ENCODE results near the gene POLE2.
A peak's percentile ranks its signal among the peaks of the same experiment; 100 is the strongest.

The POLE2 gene

DNA sequence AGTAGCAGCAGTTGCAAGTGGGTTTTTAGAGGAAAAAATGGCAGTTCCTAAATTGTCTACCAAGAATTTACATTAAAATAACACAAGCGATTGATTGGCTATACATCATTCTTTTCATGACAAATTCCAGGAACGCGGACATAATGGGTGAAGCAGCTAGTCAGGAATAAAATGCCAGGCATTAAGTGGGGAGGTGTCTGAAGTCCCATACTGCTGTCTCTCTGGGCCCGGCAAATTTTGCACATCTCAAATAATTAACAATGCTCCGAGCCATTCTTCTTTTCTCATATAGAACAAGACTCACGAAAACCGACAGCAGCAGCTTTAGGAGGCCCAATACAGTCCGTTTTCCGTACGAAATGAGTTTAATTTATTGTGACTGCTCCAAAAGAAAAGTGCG is 68.3 kb downstream of the POLE2 start:
- TF ChIP-seq ZNF274 (IDR thresholded peaks at IDR 0.05; ENCODE audit: low read depth, low read length) = no peak
- H3K4me3 ChIP-seq (ENCODE audit: low read length) = peak overlapping the region; percentile 72

DNA sequence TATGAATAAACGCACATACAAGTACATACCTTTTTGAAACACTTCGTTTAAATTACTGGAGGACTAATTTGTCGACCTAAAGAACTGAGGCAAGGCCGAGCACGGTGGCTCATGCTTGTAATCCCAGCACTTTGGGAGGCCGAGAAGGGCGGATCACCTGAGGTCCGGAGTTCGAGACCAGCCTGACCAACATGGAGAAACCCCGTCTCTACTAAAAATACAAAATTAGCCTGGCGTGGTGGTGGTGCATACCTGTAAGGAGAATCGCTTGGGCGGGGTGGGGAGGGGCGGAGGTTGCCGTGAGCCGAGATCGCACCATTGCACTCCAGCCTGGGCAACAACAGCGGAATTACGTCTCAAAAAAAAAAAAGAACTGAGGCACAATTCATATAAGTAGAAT is 68.7 kb downstream of the POLE2 start:
- H3K4me3 ChIP-seq (ENCODE audit: low read length) = peak overlapping the region; percentile 72

GRCh38 chr14:49617852-49618519 is 70.0 kb downstream of the POLE2 start:
- no peak overlapping the region for H3K4me3 ChIP-seq (ENCODE audit: low read length)
- no peak for TF ChIP-seq ZNF274 (IDR thresholded peaks at IDR 0.05; ENCODE audit: low read depth, low read length)

- no peak overlapping the region for H3K4me3 ChIP-seq (ENCODE audit: low read length)
- TF ChIP-seq ZNF274 (IDR thresholded peaks at IDR 0.05; ENCODE audit: low read depth, low read length) = no peak
Measured at GRCh38 chr14:49615776-49616175, 72.2 kb downstream of the POLE2 start.

- no peak for TF ChIP-seq ZNF274 (IDR thresholded peaks at IDR 0.05; ENCODE audit: low read depth, low read length)
- H3K4me3 ChIP-seq (ENCODE audit: low read length) = no peak overlapping the region
Measured at GRCh38 chr14:49614196-49614595, 73.8 kb downstream of the POLE2 start.

DNA sequence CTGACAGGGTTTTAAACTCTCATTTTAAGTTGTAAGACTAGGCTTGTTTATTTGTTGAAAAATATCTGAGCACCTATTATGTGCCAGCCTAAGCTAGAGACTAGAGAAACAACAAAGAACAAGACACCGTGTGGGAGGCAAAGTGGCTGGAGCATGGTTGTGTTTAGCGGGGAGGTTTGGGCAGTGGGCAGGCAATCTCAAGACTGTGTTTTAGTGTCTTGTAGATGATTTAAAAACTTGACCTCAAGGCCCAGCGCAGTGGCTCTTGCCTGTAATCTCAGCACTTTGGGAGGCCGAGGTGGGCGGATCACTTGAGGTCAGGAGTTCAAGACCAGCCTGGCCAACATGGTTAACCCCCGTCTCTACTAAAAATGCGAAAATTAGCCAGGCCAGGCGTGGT is 75.3 kb downstream of the POLE2 start:
- no peak for TF ChIP-seq ZNF274 (IDR thresholded peaks at IDR 0.05; ENCODE audit: low read depth, low read length)
- no peak overlapping the region for H3K4me3 ChIP-seq (ENCODE audit: low read length)

GRCh38 chr14:49612251-49612650 is 75.8 kb downstream of the POLE2 start:
- H3K4me3 ChIP-seq (ENCODE audit: low read length) = no peak overlapping the region
- no peak for TF ChIP-seq ZNF274 (IDR thresholded peaks at IDR 0.05; ENCODE audit: low read depth, low read length)

DNA sequence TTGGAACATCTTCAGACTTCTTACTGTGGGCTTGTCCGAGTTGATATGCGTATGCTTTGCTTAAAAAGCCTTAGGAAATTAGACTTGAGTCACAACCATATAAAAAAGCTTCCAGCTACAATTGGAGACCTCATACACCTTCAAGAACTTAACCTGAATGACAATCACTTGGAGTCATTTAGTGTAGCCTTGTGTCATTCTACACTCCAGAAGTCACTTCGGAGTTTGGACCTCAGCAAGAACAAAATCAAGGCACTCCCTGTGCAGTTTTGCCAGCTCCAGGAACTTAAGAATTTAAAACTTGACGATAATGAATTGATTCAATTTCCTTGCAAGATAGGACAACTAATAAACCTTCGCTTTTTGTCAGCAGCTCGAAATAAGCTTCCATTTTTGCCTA is 80.4 kb downstream of the POLE2 start:
- H3K4me3 ChIP-seq (ENCODE audit: low read length) = no peak overlapping the region
- no peak for TF ChIP-seq ZNF274 (IDR thresholded peaks at IDR 0.05; ENCODE audit: low read depth, low read length)

- H3K4me3 ChIP-seq (ENCODE audit: low read length) = peak within 1 kb of the TSS; percentile 81
- TF ChIP-seq ZNF274 (IDR thresholded peaks at IDR 0.05; ENCODE audit: low read depth, low read length) = no peak
Measured at GRCh38 chr14:49598485-49599300, 89.3 kb downstream of the POLE2 start, which contains the start of gene LRR1. Gene LRR1 (plus strand): TSS chr14:49598940. CDS start chr14:49599021, 81 bp downstream.

GRCh38 chr14:49598189-49598484 is 89.9 kb downstream of the POLE2 start:
- TF ChIP-seq ZNF274 (IDR thresholded peaks at IDR 0.05; ENCODE audit: low read depth, low read length) = no peak
- H3K4me3 ChIP-seq (ENCODE audit: low read length) = peak overlapping the region; percentile 75

DNA sequence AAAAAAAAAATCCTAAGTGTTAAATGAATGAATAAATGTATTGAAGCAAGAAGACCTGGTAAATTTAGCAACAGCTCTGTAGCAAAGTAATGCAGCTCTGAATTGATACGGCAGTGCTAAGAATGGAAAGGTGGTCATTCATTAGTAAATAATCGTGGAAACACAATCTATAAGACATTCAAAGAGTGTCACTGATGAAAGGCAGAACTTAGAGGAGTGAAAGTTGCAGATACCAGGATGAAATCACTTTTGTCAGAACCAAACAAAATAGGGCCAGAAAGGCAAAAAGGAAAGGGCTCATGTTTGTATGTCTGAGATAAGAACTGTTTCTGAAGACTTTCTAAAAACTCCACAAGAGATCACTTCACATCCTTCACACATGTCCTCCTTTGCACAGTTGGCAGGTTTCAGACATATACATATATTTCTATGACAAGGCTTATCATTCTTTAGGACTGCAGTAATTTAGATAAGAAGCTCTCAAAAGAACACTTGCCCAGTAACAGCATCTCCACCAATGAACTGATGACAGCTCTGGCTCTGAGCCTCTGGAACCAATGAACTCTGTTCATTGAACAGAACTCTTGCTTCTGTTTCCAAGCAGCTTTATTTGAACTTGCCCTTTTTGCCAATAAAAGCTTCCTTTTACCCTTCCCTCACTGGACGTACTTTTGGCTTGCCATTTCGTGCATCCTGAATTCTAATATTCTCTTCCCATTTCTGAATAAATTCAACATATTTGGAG is 93.5 kb downstream of the POLE2 start:
- no peak for TF ChIP-seq ZNF274 (IDR thresholded peaks at IDR 0.05; ENCODE audit: low read depth, low read length)
- H3K4me3 ChIP-seq (ENCODE audit: low read length) = no peak overlapping the region
